Upper lobe of left lung (tissue), 6 donors: Measurements from ENCODE around the gene DDX39A. TPM values are rescaled to one million over a fixed set of nuclear protein-coding genes. Genes with fewer than 3 reads are reported as not detected.
"Not testable (repeated sequence)": the region's sequence is repeated elsewhere in the genome, so short reads cannot be mapped to it uniquely, and the experiment has no call there.

ENCODE experiments used
- ATAC-seq, 2 donors: fragments of 200-7000 bp; cut with Tn5 transposase; one replicate each; pipeline ENCODE4 v1.9.1; 2022; ENCODE audit warnings: mild to moderate bottlenecking in 2 of 2, moderate library complexity in 2 of 2; ENCODE audit not compliant: low FRiP score in 2 of 2
- DNase-seq, 2 donors: peaks; one replicate each; pipeline ENCODE4 v3.0.0-alpha.2; 2019 to 2020
- H3K27ac ChIP-seq, 4 donors: fragments of 200-600 bp; sonication (generic); one replicate each; pipeline ENCODE4 v1.5.1; 2016 to 2019
- H3K27me3 ChIP-seq, 4 donors: fragments of 200-600 bp; sonication (generic); one replicate each; pipeline ENCODE4 v1.5.1; 2017 to 2019
- H3K36me3 ChIP-seq, 4 donors: fragments of 200-600 bp; sonication (generic); one replicate each; pipeline ENCODE4 v1.5.1; 2016 to 2019
- H3K4me1 ChIP-seq, 4 donors: fragments of 200-600 bp; sonication (generic); one replicate each; pipeline ENCODE4 v1.5.1; 2018 to 2019
- H3K4me3 ChIP-seq, 4 donors: fragments of 200-600 bp; sonication (generic); one replicate each; pipeline ENCODE4 v1.5.1; 2017 to 2019; ENCODE audit warnings: mild to moderate bottlenecking in 2 of 4, moderate library complexity in 1 of 4
- H3K9me3 ChIP-seq, 4 donors: fragments of 200-600 bp; sonication (generic); one replicate each; pipeline ENCODE4 v1.5.1; 2018 to 2019
- CTCF ChIP-seq, 6 experiments: fragments of 450-650 bp in 4 of 6; fragments of 200-600 bp in 2 of 6; sonication (generic) in 2 of 6; IDR thresholded peaks; one replicate each; pipeline ENCODE4 v1.5.1; 2016 to 2019; ENCODE audit warnings: antibody characterized with exemption in 6 of 6
- EP300 ChIP-seq, 4 donors: sonication (generic); formaldehyde crosslinking; IDR thresholded peaks; one replicate each; pipeline ENCODE4 v1.5.1; 2017; ENCODE audit warnings: antibody characterized with exemption in 4 of 4, control low read depth in 2 of 4
- POLR2A ChIP-seq, 4 donors: fragments of 450-650 bp; IDR thresholded peaks; one replicate each; pipeline ENCODE4 v1.5.1; 2016 to 2017; ENCODE audit warnings: antibody characterized with exemption in 4 of 4, mild to moderate bottlenecking in 2 of 4
- POLR2AphosphoS5 ChIP-seq, 2 donors: sonication (generic); formaldehyde crosslinking; IDR thresholded peaks; one replicate each; pipeline ENCODE4 v1.5.1; 2017; ENCODE audit warnings: antibody characterized with exemption in 2 of 2
- WGBS, 2 donors: methylation state at CpG; one replicate each; pipeline ENCODE4 v1.1.5; 2017 to 2018; 5-methylcytosine and 5-hydroxymethylcytosine counted together
- total RNA-seq, 6 donors: library from RNA; depleted of rRNA in 4 of 6; stranded (reverse); fragments of >200 nt in 4 of 6; gene quantifications; one replicate each; pipeline versions ENCODE4 v1.1.0 to v1.2.1, GENCODE V29; 2016 to 2021
- donor health status: DM: no; HTN: no; CAD: no; lungs with moderate emphysema.
- donor health status: DM: no; HTN: yes; CAD: no; lungs with severe emphysema.

The DDX39A gene
- total RNA-seq, 6 donors from 2014 or later = 47.6 to 189 (median 86.0) TPM

GRCh38 chr19:14460935-14461334 is 41.8 kb upstream of the DDX39A start:
- no peak for DNase-seq
- no peak overlapping the region for H3K4me3 ChIP-seq
- H3K27me3 ChIP-seq = no peaks in the 10 kb centered on the region
- ATAC-seq = no peak
- no peak overlapping the region for H3K27ac ChIP-seq
- TF ChIP-seq POLR2A (IDR thresholded peaks at IDR 0.05) = no peak
- no peak for TF ChIP-seq CTCF (IDR thresholded peaks at IDR 0.05)
- no peak for TF ChIP-seq EP300 (IDR thresholded peaks at IDR 0.05)
- no peak for TF ChIP-seq POLR2AphosphoS5 (IDR thresholded peaks at IDR 0.05)
- peaks cover 22 to 90% (median 67%) of the 10 kb centered on the region in 4 donors for H3K36me3 ChIP-seq
- WGBS, 2 donors = 91 to 97% methylated on average over 2 of the region's 2 CpGs
- H3K4me1 ChIP-seq = no peaks in the 10 kb centered on the region
- H3K9me3 ChIP-seq = no peaks in the 10 kb centered on the region

GRCh38 chr19:14459703-14460102 is 40.6 kb upstream of the DDX39A start:
- no peak for DNase-seq
- 62 to 78% methylated on average over 5 of the region's 5 CpGs for WGBS, 2 donors
- H3K27ac ChIP-seq = no peak overlapping the region
- TF ChIP-seq POLR2AphosphoS5 (IDR thresholded peaks at IDR 0.05) (no peak), CTCF (IDR thresholded peaks at IDR 0.05) (no peak), EP300 (IDR thresholded peaks at IDR 0.05) (no peak), POLR2A (IDR thresholded peaks at IDR 0.05) (no peak)
- peaks cover 22 to 89% (median 66%) of the 10 kb centered on the region in 4 donors for H3K36me3 ChIP-seq
- no peaks in the 10 kb centered on the region for H3K4me1 ChIP-seq
- no peak overlapping the region for H3K4me3 ChIP-seq
- no peaks in the 10 kb centered on the region for H3K9me3 ChIP-seq
- no peaks in the 10 kb centered on the region for H3K27me3 ChIP-seq
- no peak for ATAC-seq

GRCh38 chr19:14452303-14452702 is 33.2 kb upstream of the DDX39A start:
- H3K27ac ChIP-seq, H3K9me3 ChIP-seq, DNase-seq, H3K4me1 ChIP-seq, ATAC-seq, H3K4me3 ChIP-seq, H3K27me3 ChIP-seq: not testable (repeated sequence)
- peaks cover 36 to 91% (median 80%) of the 10 kb centered on the region in 4 donors for H3K36me3 ChIP-seq
- WGBS, 2 donors = 94 to 97% methylated on average over 3 of the region's 3 CpGs

GRCh38 chr19:14450876-14451275 is 31.7 kb upstream of the DDX39A start:
- WGBS, 2 donors = 97 to 98% methylated on average over 17 to 19 of the region's 19 CpGs
- H3K9me3 ChIP-seq = no peaks in the 10 kb centered on the region
- no peak overlapping the region for H3K27ac ChIP-seq
- ATAC-seq (no peak), DNase-seq (no peak)
- no peaks in the 10 kb centered on the region for H3K27me3 ChIP-seq
- TF ChIP-seq POLR2A (IDR thresholded peaks at IDR 0.05) (no peak), POLR2AphosphoS5 (IDR thresholded peaks at IDR 0.05) (no peak), EP300 (IDR thresholded peaks at IDR 0.05) (no peak), CTCF (IDR thresholded peaks at IDR 0.05) (no peak)
- H3K4me1 ChIP-seq = peaks cover 0 to 3% (median 0%) of the 10 kb centered on the region in 4 donors
- no peak overlapping the region for H3K4me3 ChIP-seq
- peaks cover 49 to 97% (median 88%) of the 10 kb centered on the region in 4 donors for H3K36me3 ChIP-seq

GRCh38 chr19:14450168-14450874 is 31.2 kb upstream of the DDX39A start:
- H3K36me3 ChIP-seq = peaks cover 49 to 100% (median 89%) of the 10 kb centered on the region in 4 donors
- ATAC-seq (peak; percentile 55 to 60), DNase-seq (peak in 1 of 2 donors; percentile 72)
- TF ChIP-seq EP300 (IDR thresholded peaks at IDR 0.05) (no peak), POLR2AphosphoS5 (IDR thresholded peaks at IDR 0.05) (no peak), CTCF (IDR thresholded peaks at IDR 0.05) (no peak), POLR2A (IDR thresholded peaks at IDR 0.05) (no peak)
- peaks cover 0 to 3% (median 0%) of the 10 kb centered on the region in 4 donors for H3K4me1 ChIP-seq
- WGBS, 2 donors = 85 to 90% methylated on average over 25 to 30 of the region's 30 CpGs
- no peak overlapping the region for H3K4me3 ChIP-seq
- no peaks in the 10 kb centered on the region for H3K27me3 ChIP-seq
- H3K9me3 ChIP-seq = no peaks in the 10 kb centered on the region
- no peak overlapping the region for H3K27ac ChIP-seq
